C4-2B (cell line): Measurements from ENCODE around the gene GFM1.
"Not testable (repeated sequence)": the region's sequence is repeated elsewhere in the genome, so short reads cannot be mapped to it uniquely, and the experiment has no call there.

ENCODE experiments used
- H3K27ac ChIP-seq: fragments of 450-650 bp; 2 replicates; pipeline ENCODE4 v1.5.1; 2017
- CTCF ChIP-seq: fragments of 450-650 bp; conservative IDR thresholded peaks from 2 replicates; pipeline ENCODE4 v1.5.1; 2017; ENCODE audit warnings: mild to moderate bottlenecking
- ZFX ChIP-seq: fragments of 450-650 bp; IDR thresholded peaks from 2 replicates; pipeline ENCODE4 v1.6.1; 2017

GFM1 gene

DNA sequence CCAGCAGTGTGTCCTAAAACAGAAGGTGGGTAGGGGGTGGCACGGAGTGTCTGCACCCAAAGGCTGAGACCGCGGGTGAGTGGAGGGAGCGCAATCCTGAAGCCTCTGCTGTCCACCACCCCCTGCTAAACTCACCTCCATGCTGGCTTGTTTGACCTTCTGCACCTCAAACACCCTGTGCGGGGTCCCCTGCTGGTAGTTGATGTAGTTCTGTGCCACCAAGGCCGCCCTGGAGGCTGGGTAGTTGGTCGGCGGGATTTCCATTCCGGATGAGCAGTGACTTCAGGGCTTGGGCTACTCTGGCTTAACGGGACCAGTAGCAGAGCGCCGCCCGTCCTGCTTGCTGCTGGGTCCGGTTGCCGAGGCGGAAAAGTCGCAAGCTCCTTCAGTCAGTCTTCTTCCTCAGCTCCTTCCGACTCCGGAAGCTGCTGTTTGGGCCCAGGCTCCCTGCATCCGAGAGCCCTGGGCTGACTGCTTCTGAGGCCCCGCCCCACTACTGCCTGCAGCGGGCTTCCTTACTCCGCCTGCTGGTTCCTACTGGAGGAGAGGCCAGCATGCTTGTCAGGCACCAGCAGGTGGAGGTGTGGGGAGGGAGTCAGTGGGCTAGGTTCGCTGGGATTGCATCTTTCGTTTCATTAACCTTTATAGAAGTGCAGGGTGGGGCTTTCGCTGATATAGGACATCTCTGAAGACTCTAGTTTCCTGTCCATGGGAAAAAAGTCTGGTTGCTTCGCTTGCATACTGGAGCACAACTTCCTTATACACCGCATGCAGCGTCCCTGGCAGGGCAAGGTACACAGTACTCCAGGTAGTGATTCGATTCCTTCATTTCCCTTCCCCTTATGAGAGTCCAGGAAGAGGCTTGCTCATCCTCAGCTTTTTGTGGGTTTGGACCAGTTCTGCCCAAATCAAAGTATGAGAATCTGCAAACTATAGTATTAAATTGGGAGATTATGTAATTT lies 28.2 kb downstream of the GFM1 start, which contains the start of gene LXN:
Gene LXN, minus strand, starts transcription at position 434 of the 962 bp plus-strand sequence. Its CDS starts 170 bp downstream, at position 264.
- TF ChIP-seq CTCF, result peak; percentile 16; the same call in 1 of the 2 replicates
- no peak for TF ChIP-seq ZFX
- H3K27ac ChIP-seq, result no peak within 1 kb of the TSS

- TF ChIP-seq CTCF, result no peak
- no peak for TF ChIP-seq ZFX
- H3K27ac ChIP-seq, result no peak overlapping the region
Measured at GRCh38 chr3:158678687-158679086, 34.4 kb downstream of the GFM1 start.

- no peak overlapping the region for H3K27ac ChIP-seq
- TF ChIP-seq ZFX, result no peak
- TF ChIP-seq CTCF, result no peak
Measured at GRCh38 chr3:158679547-158680000, 35.2 kb downstream of the GFM1 start.

- TF ChIP-seq CTCF (0 out of 2 replicates have a peak, but pooled peaks have one; percentile 6), ZFX (no peak)
- no peak overlapping the region for H3K27ac ChIP-seq
Measured at GRCh38 chr3:158680861-158681260, 36.5 kb downstream of the GFM1 start.

DNA sequence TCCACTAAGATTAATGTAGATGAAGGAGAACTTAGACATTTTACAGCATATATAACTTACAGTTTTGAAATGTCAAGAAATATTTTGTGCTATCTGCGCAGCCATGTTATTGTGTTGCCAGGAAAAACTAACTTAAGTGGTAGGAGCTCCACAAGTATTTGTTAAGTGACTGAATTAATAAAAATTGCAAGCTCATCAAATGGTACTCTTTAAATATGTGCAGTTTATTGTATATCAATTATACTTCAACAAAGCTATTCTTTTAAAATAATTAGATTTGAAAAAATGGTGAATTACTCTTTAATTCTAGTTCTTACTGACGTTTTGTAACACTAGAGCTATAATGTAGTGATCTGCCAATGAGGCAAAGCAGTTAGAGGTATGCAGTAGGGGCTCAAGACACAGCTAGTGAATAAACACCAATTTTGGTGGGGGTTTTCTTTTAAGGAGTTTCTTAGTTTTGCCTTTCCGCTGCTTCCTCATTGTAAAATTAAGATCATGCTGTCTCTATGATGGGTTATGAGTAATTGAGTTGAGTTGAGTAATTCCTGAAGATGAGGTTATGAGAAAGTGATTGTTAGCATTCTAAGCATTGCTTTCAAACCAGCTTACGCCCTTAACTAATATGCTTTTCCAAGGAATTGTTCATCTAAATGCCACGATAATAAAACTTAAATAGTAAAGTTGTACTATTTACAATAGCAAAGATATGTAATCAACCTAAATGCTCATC lies 39.1 kb downstream of the GFM1 start:
- no peak for TF ChIP-seq ZFX
- TF ChIP-seq CTCF, result no peak
- no peak overlapping the region for H3K27ac ChIP-seq

- H3K27ac ChIP-seq, result no peak overlapping the region
- TF ChIP-seq CTCF, result no peak
- TF ChIP-seq ZFX, result no peak
Measured at GRCh38 chr3:158685159-158685558, 40.8 kb downstream of the GFM1 start.

DNA sequence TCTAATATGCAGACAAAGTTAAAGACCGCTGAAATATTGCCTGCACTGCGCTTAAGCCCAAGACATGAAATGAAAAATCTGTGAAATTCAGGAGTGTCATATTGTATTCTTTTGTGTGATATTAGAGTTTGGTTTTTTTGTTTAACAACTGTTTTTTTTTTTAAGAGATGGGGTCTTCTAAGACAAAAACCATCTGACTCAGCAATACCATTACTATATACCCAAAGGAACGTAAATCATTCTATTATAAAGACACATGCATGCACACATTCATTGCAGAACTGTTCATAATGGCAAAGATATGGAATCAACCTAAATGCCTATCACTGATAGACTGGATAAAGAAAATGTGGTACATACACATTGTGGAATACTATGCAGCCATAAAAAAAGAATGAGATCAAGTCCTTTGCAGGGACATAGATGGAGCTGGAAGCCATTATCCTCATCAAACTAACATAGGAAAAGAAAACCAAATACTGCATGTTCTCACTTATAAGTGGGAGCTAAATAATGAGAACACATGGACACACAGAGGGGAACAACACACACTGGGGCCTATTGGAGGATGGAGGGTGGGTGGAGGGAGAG lies 49.6 kb downstream of the GFM1 start:
- not testable (repeated sequence) for H3K27ac ChIP-seq
